ENCODE measurements around the gene WDR82. TPM values are rescaled to one million over a fixed set of nuclear protein-coding genes. Genes with fewer than 3 reads are reported as not detected.

Gene WDR82
- total and polyA plus RNA-seq, 2 of the 8 experiments (the other 6 are each of a cell fraction or from before 2014, with no cell fraction given) = 33.5 to 82.7 TPM

GRCh38 chr3:52278510-52279069, at the start of gene WDR82 (continued):
- TF ChIP-seq CHD7 (IDR thresholded peaks at IDR 0.05; ENCODE audit: insufficient replicate concordance, low read length) = no peak
